ENCODE results near the gene SOD2.
"Not testable (repeated sequence)": the region's sequence is repeated elsewhere in the genome, so short reads cannot be mapped to it uniquely, and the experiment has no call there.

SOD2 gene

DNA sequence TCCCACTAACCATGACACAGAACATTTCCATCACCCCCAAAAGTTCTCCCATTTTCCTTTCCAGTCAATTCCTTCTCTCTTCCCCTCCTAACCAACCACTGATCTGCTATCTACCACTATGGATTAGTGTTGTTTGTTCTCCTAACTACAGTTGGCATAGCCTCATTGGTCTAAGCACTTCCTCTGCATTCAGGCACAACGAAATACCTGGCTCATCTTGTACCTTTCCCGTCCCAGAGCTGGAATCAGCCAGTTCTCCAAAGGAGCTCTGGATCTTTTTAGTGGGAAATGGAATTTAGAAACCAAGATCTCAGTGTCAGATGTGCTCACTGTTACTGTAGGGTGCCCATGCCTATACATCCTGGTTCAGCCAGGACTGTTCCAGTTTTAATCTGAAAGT, 30.2 kb upstream of the SOD2 start:
- H3K4me3 ChIP-seq (ENCODE audit: low read depth, low read length), result no peak overlapping the region
- no peak for TF ChIP-seq CTCF (IDR thresholded peaks at IDR 0.05; ENCODE audit: low read depth, low read length)
- no peak for TF ChIP-seq POLR2A (IDR thresholded peaks at IDR 0.05; ENCODE audit: extremely low read depth, insufficient read length)
- no peak for TF ChIP-seq MYC (IDR thresholded peaks at IDR 0.05; ENCODE audit: low read depth, low read length)
- DNase-seq (ENCODE audit: low read depth), result no peak

GRCh38 chr6:159722655-159723054, 29.6 kb upstream of the SOD2 start:
- no peak overlapping the region for H3K4me3 ChIP-seq (ENCODE audit: low read depth, low read length)
- DNase-seq (ENCODE audit: low read depth), result no peak
- TF ChIP-seq MYC (IDR thresholded peaks at IDR 0.05; ENCODE audit: low read depth, low read length) (no peak), CTCF (IDR thresholded peaks at IDR 0.05; ENCODE audit: low read depth, low read length) (no peak), POLR2A (IDR thresholded peaks at IDR 0.05; ENCODE audit: extremely low read depth, insufficient read length) (no peak), MAX (IDR thresholded peaks at IDR 0.05; ENCODE audit: low read depth, low read length) (no peak)

DNA sequence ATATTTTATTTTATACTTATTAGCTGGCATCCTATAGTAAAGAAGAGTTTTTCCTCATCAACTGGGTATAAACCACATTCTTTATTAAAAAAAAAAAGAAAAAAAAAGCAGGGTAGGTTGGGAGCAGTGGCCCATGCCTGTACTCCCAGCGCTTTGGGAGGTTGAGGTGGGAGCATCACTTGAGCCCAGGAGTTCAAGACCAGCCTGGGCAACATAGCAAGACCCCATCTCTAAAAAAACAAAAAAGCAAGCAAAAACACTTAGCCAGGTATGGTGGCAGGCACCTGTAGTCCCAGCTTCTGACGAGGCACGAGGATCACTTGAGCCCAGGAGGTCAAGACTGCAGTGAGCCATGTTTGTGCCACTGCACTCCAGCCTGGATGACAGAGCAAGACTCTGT, 28.9 kb upstream of the SOD2 start:
- not testable (repeated sequence) for DNase-seq (ENCODE audit: low read depth); H3K4me3 ChIP-seq (ENCODE audit: low read depth, low read length)

- TF ChIP-seq POLR2A (IDR thresholded peaks at IDR 0.05; ENCODE audit: extremely low read depth, insufficient read length) (no peak), MAX (IDR thresholded peaks at IDR 0.05; ENCODE audit: low read depth, low read length) (no peak), CTCF (IDR thresholded peaks at IDR 0.05; ENCODE audit: low read depth, low read length) (peak; percentile 37)
- H3K4me3 ChIP-seq (ENCODE audit: low read depth, low read length), result no peak overlapping the region
- peak; percentile 42 for DNase-seq (ENCODE audit: low read depth)
These were observed 27.7 kb upstream of the SOD2 start for GRCh38 chr6:159720708-159721107.

- TF ChIP-seq MAX (IDR thresholded peaks at IDR 0.05; ENCODE audit: low read depth, low read length), result no peak
- no peak for TF ChIP-seq POLR2A (IDR thresholded peaks at IDR 0.05; ENCODE audit: extremely low read depth, insufficient read length)
- no peak for TF ChIP-seq MYC (IDR thresholded peaks at IDR 0.05; ENCODE audit: low read depth, low read length)
- no peak for TF ChIP-seq CTCF (IDR thresholded peaks at IDR 0.05; ENCODE audit: low read depth, low read length)
- DNase-seq (ENCODE audit: low read depth), result peak; percentile 48
- no peak overlapping the region for H3K4me3 ChIP-seq (ENCODE audit: low read depth, low read length)
These were observed 26.2 kb upstream of the SOD2 start for GRCh38 chr6:159719287-159719686.

- no peak for DNase-seq (ENCODE audit: low read depth)
- no peak overlapping the region for H3K4me3 ChIP-seq (ENCODE audit: low read depth, low read length)
- TF ChIP-seq MAX (IDR thresholded peaks at IDR 0.05; ENCODE audit: low read depth, low read length), result no peak
- no peak for TF ChIP-seq MYC (IDR thresholded peaks at IDR 0.05; ENCODE audit: low read depth, low read length)
These were observed 25.6 kb upstream of the SOD2 start for GRCh38 chr6:159718634-159719033.

DNA sequence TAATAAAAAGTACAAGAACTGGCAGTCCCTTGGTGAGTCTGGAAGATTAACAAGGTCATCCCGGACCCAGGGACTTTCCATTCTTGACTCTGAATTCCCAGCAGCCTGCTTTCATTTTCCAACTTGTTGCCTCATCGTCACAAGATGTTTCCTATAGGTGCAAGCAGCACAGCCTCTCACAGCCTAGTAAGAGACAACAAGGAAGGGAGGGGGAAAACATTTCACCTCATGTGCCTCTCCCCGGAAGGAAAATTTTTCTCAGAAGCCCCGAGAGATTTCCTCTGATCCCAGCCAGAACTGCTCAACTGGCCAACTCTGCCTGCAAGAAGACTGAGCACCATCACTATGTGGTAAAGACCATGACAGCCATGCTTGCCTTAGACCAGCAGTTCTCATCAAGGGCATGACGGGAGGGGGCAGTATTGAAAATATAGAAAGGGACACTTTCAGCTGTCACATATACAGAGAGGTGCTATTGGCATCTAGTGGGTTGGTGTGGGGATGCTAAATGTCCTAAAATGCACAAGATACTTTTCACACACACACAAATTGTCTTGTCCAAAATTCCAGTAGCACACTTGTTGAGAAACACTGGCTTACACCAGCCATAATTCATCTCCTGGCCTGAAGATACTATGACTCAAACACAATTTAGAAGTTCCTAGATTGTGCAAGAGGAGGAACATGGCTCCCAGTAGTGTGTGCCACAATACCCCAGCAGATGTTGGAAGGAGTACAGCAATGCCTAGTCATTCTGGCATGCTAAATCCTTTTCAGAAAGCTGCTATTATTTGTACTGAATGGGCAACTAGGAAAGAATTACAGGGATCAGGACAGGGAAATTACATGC, 23.4 kb upstream of the SOD2 start:
- TF ChIP-seq MYC (IDR thresholded peaks at IDR 0.05; ENCODE audit: low read depth, low read length) (peak; percentile 43; the same call in 1 of the 2 replicates), CTCF (IDR thresholded peaks at IDR 0.05; ENCODE audit: low read depth, low read length) (no peak), MAX (IDR thresholded peaks at IDR 0.05; ENCODE audit: low read depth, low read length) (0 out of 2 replicates have a peak, but pooled peaks have one; percentile 10)
- H3K4me3 ChIP-seq (ENCODE audit: low read depth, low read length), result no peak overlapping the region
- peak; percentile 88 for DNase-seq (ENCODE audit: low read depth)

All from NB4 (cell line).